Measurements from ENCODE around the gene HNRNPCL1.

HNRNPCL1 gene

GRCh38 chr1:12810691-12811408, 37.7 kb downstream of the HNRNPCL1 start:
- TF ChIP-seq USF1 (IDR thresholded peaks at IDR 0.05) (no peak), FOXM1 (IDR thresholded peaks at IDR 0.05; ENCODE audit: borderline replicate concordance, low read depth) (no peak), CREB1 (IDR thresholded peaks at IDR 0.05; ENCODE audit: low read depth) (no peak), TCF12 (IDR thresholded peaks at IDR 0.05; ENCODE audit: low read depth) (no peak), TEAD4 (IDR thresholded peaks at IDR 0.05) (no peak), ZBTB7A (IDR thresholded peaks at IDR 0.05; ENCODE audit: low read depth) (no peak), EGR1 (IDR thresholded peaks at IDR 0.05) (no peak), REST (IDR thresholded peaks at IDR 0.05; ENCODE audit: low read depth) (no peak), TAF1 (IDR thresholded peaks at IDR 0.05; ENCODE audit: low read depth) (no peak), CEBPB (IDR thresholded peaks at IDR 0.05) (no peak), RAD21 (IDR thresholded peaks at IDR 0.05; ENCODE audit: low read depth) (no peak)

GRCh38 chr1:12809933-12810332, 38.6 kb downstream of the HNRNPCL1 start:
- TF ChIP-seq YY1 (IDR thresholded peaks at IDR 0.05; ENCODE audit: low read depth): no peak

- no peak for TF ChIP-seq REST (IDR thresholded peaks at IDR 0.05; ENCODE audit: low read depth)
- no peak for TF ChIP-seq EP300 (IDR thresholded peaks at IDR 0.05; ENCODE audit: borderline replicate concordance)
- no peak for TF ChIP-seq TEAD4 (IDR thresholded peaks at IDR 0.05)
- TF ChIP-seq RAD21 (IDR thresholded peaks at IDR 0.05; ENCODE audit: low read depth): no peak
- TF ChIP-seq CEBPB (IDR thresholded peaks at IDR 0.05): no peak
- TF ChIP-seq TAF1 (IDR thresholded peaks at IDR 0.05; ENCODE audit: low read depth): no peak
- no peak for TF ChIP-seq CREB1 (IDR thresholded peaks at IDR 0.05; ENCODE audit: low read depth)
- no peak for TF ChIP-seq TCF12 (IDR thresholded peaks at IDR 0.05; ENCODE audit: low read depth)
- no peak for TF ChIP-seq NFIC (IDR thresholded peaks at IDR 0.05)
- TF ChIP-seq FOXM1 (IDR thresholded peaks at IDR 0.05; ENCODE audit: borderline replicate concordance, low read depth): no peak
- no peak for TF ChIP-seq MAX (IDR thresholded peaks at IDR 0.05)
- TF ChIP-seq USF1 (IDR thresholded peaks at IDR 0.05): no peak
Measured at GRCh38 chr1:12799730-12800129, 48.8 kb downstream of the HNRNPCL1 start.

GRCh38 chr1:12798911-12799310, 49.6 kb downstream of the HNRNPCL1 start:
- no peak for TF ChIP-seq TCF12 (IDR thresholded peaks at IDR 0.05; ENCODE audit: low read depth)
- no peak for TF ChIP-seq NFIC (IDR thresholded peaks at IDR 0.05)
- no peak for TF ChIP-seq MAX (IDR thresholded peaks at IDR 0.05)
- peak; percentile 26; the same call in 1 of the 2 replicates for TF ChIP-seq TEAD4 (IDR thresholded peaks at IDR 0.05)
